Liver (tissue), 9 donors: ENCODE results near the gene SOWAHA. TPM values are rescaled to one million over a fixed set of nuclear protein-coding genes. Genes with fewer than 3 reads are reported as not detected.
A peak's percentile ranks its signal among the peaks of the same experiment; 100 is the strongest.

ENCODE experiments used
- DNase-seq: peaks from one replicate; pipeline ENCODE4 v3.0.0-alpha.2; 2017; ENCODE audit warnings: low spot score
- H3K27ac ChIP-seq, 2 donors: one replicate each; pipeline ENCODE4 v1.7.0; 2013; ENCODE audit warnings: inconsistent platforms in 2 of 2, low read length in 2 of 2, control low read depth in 1 of 2, low read depth in 1 of 2, mild to moderate bottlenecking in 1 of 2
- H3K27me3 ChIP-seq, 4 donors: one replicate each; pipeline versions ENCODE4 v1.6.1 to v1.7.0; 2013; ENCODE audit warnings: low read length in 3 of 4, inconsistent platforms in 1 of 4, mild to moderate bottlenecking in 1 of 4, moderate library complexity in 1 of 4; ENCODE audit not compliant: control insufficient read depth in 4 of 4, insufficient read depth in 4 of 4
- H3K36me3 ChIP-seq, 4 donors: one replicate each; pipeline versions ENCODE4 v1.6.1 to v1.7.0; 2013; ENCODE audit warnings: low read length in 3 of 4, mild to moderate bottlenecking in 3 of 4, low read depth in 1 of 4, moderate library complexity in 1 of 4; ENCODE audit not compliant: control insufficient read depth in 4 of 4, insufficient read depth in 3 of 4
- H3K4me1 ChIP-seq, 4 donors: one replicate each; pipeline versions ENCODE4 v1.6.1 to v1.7.0; 2013; ENCODE audit warnings: low read length in 3 of 4, mild to moderate bottlenecking in 3 of 4, moderate library complexity in 1 of 4; ENCODE audit not compliant: control insufficient read depth in 4 of 4, insufficient read depth in 4 of 4
- H3K4me3 ChIP-seq, 3 donors: one replicate each; pipeline versions ENCODE4 v1.6.1 to v1.7.0; 2013; ENCODE audit warnings: low read length in 3 of 3, control low read depth in 1 of 3, low read depth in 1 of 3, mild to moderate bottlenecking in 1 of 3
- H3K9ac ChIP-seq, 2 donors: one replicate each; pipeline ENCODE4 v1.7.0; 2013; ENCODE audit warnings: low read length in 2 of 2, mild to moderate bottlenecking in 2 of 2, moderate library complexity in 2 of 2, control low read depth in 1 of 2, low read depth in 1 of 2
- H3K9me3 ChIP-seq, 4 donors: one replicate each; pipeline versions ENCODE4 v1.6.1 to v1.7.0; 2013; ENCODE audit warnings: low read length in 3 of 4; ENCODE audit not compliant: control insufficient read depth in 4 of 4
- ATF3 ChIP-seq: IDR thresholded peaks from 2 replicates; pipeline ENCODE4 v1.6.1; 2016; ENCODE audit warnings: antibody characterized with exemption
- CTCF ChIP-seq: fragments of 150-350 bp; IDR thresholded peaks from 2 replicates; pipeline ENCODE4 v1.5.1; 2017; ENCODE audit warnings: improper control_type of control experiment, low read depth, low read length; ENCODE audit not compliant: missing input control
- EGR1 ChIP-seq, 2 donors: IDR thresholded peaks; 2 replicates each; pipeline ENCODE4 v1.6.1; 2016 to 2018; ENCODE audit warnings: antibody characterized with exemption in 2 of 2, low read depth in 2 of 2
- FOXA1 ChIP-seq: IDR thresholded peaks from 2 replicates; pipeline ENCODE4 v1.6.1; 2016; ENCODE audit warnings: antibody characterized with exemption
- FOXA2 ChIP-seq: IDR thresholded peaks from 2 replicates; pipeline ENCODE4 v1.6.1; 2016; ENCODE audit warnings: antibody characterized with exemption
- GABPA ChIP-seq, 2 donors: IDR thresholded peaks in 1 of 2; conservative IDR thresholded peaks in 1 of 2; 2 replicates each; pipeline ENCODE4 v1.6.1; 2016; ENCODE audit warnings: antibody characterized with exemption in 2 of 2, mild to moderate bottlenecking in 1 of 2, moderate library complexity in 1 of 2
- HNF4A ChIP-seq, 2 donors: conservative IDR thresholded peaks; 2 replicates each; pipeline ENCODE4 v1.6.1; 2016; ENCODE audit warnings: antibody characterized with exemption in 2 of 2, mild to moderate bottlenecking in 2 of 2
- HNF4G ChIP-seq: IDR thresholded peaks from 2 replicates; pipeline ENCODE4 v1.6.1; 2016; ENCODE audit warnings: antibody characterized with exemption
- JUND ChIP-seq, 2 donors: IDR thresholded peaks; 2 replicates each; pipeline ENCODE4 v1.6.1; 2016; ENCODE audit warnings: antibody characterized with exemption in 2 of 2
- NR2F2 ChIP-seq: IDR thresholded peaks from 2 replicates; pipeline ENCODE4 v1.6.1; 2016; ENCODE audit warnings: antibody characterized with exemption
- RAD21 ChIP-seq, 2 donors: IDR thresholded peaks; 2 replicates each; pipeline ENCODE4 v1.6.1; 2016; ENCODE audit warnings: antibody characterized with exemption in 2 of 2, mild to moderate bottlenecking in 2 of 2
- RXRA ChIP-seq, 2 donors: IDR thresholded peaks; 2 replicates each; pipeline ENCODE4 v1.6.1; 2017 to 2018; ENCODE audit warnings: antibody characterized with exemption in 2 of 2, mild to moderate bottlenecking in 1 of 2
- SP1 ChIP-seq: IDR thresholded peaks from 2 replicates; pipeline ENCODE4 v1.6.1; 2018; ENCODE audit warnings: antibody characterized with exemption, mild to moderate bottlenecking
- TAF1 ChIP-seq: conservative IDR thresholded peaks from 2 replicates; pipeline ENCODE4 v1.6.1; 2016; ENCODE audit warnings: antibody characterized with exemption, mild to moderate bottlenecking
- YY1 ChIP-seq: IDR thresholded peaks from 2 replicates; pipeline ENCODE4 v1.6.1; 2016; ENCODE audit warnings: antibody characterized with exemption, mild to moderate bottlenecking
- ZBTB33 ChIP-seq: IDR thresholded peaks from 2 replicates; pipeline ENCODE4 v1.6.1; 2016; ENCODE audit warnings: antibody characterized with exemption
- WGBS: extraction: QIAGEN DNeasy Blood & Tissue Kit; methylation state at CpG from one replicate; pipeline ENCODE4 v1.1.7; 2013; 5-methylcytosine and 5-hydroxymethylcytosine counted together
- polyA plus RNA-seq, 2 donors: library from polyadenylated mRNA; stranded (reverse) in 1 of 2; unstranded in 1 of 2; fragments of 200-250 nt in 1 of 2; fragments of >200 nt in 1 of 2; fragmentation: Nextera tagmentation in 1 of 2; extraction: Ambion mirVana in 1 of 2; gene quantifications; one replicate each; pipeline versions ENCODE4 v1.2.1 to v1.2.3, GENCODE V29; 2013 to 2015
- total RNA-seq, 2 donors: library from RNA; depleted of rRNA; stranded (reverse); fragments of >200 nt; gene quantifications; one replicate each; pipeline ENCODE4 v1.2.3, GENCODE V29; 2014
- TF ChIP-seq, protein P1 (sequence below): IDR thresholded peaks from 2 replicates; pipeline ENCODE4 v1.6.1; 2016; ENCODE audit warnings: antibody characterized with exemption
- TF ChIP-seq, protein P2 (sequence below): IDR thresholded peaks from 2 replicates; pipeline ENCODE4 v1.6.1; 2016; ENCODE audit warnings: antibody characterized with exemption, mild to moderate bottlenecking
- donor health status: healthy.
- donor health status: healthy.
- donor health status: healthy.
- donor health status: healthy.
- donor health status: healthy.

Gene SOWAHA
- total and polyA plus RNA-seq, 4 donors: 1.3 to 2.2 (median 1.8) TPM

GRCh38 chr5:132831095-132831860 is 18.2 kb downstream of the SOWAHA start:
- H3K27ac ChIP-seq: peak overlapping the region; percentile 94 to 96
- H3K36me3 ChIP-seq: peaks cover 0 to 5% (median 0%) of the 10 kb centered on the region in 4 donors
- peaks cover under 1 to 38% (median 21%) of the 10 kb centered on the region in 4 donors for H3K4me1 ChIP-seq
- TF ChIP-seq HNF4A (conservative IDR thresholded peaks at IDR 0.05) (peak; percentile 63 to 76), RXRA (IDR thresholded peaks at IDR 0.05) (peak in 1 of 2 donors; percentile 6)
- TF ChIP-seq, protein P1, sequence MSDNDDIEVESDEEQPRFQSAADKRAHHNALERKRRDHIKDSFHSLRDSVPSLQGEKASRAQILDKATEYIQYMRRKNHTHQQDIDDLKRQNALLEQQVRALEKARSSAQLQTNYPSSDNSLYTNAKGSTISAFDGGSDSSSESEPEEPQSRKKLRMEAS: no peak
- 78% methylated on average over 15 of the region's 15 CpGs for WGBS
- H3K9me3 ChIP-seq: no peaks in the 10 kb centered on the region
- H3K4me3 ChIP-seq: peak overlapping the region in 1 of 3 donors; percentile 83
- H3K27me3 ChIP-seq: no peaks in the 10 kb centered on the region
- DNase-seq: no peak
- H3K9ac ChIP-seq: peak overlapping the region; percentile 42 to 67

- 91% methylated on average over 5 of the region's 5 CpGs for WGBS
- TF ChIP-seq, protein P1: no peak
- TF ChIP-seq FOXA2 (no peak), SP1 (no peak), ATF3 (no peak), RXRA (IDR thresholded peaks at IDR 0.05) (no peak), HNF4G (no peak), GABPA (IDR thresholded peaks at IDR 0.05 in 1 of 2, conservative IDR thresholded peaks at IDR 0.05 in 1 of 2) (no peak), JUND (IDR thresholded peaks at IDR 0.05) (no peak), CTCF (no peak), YY1 (no peak), EGR1 (IDR thresholded peaks at IDR 0.05; ENCODE audit: low read depth in 2 of 2) (no peak), NR2F2 (no peak), TAF1 (no peak), FOXA1 (no peak), RAD21 (IDR thresholded peaks at IDR 0.05) (no peak), ZBTB33 (no peak)
- TF ChIP-seq, protein P2, sequence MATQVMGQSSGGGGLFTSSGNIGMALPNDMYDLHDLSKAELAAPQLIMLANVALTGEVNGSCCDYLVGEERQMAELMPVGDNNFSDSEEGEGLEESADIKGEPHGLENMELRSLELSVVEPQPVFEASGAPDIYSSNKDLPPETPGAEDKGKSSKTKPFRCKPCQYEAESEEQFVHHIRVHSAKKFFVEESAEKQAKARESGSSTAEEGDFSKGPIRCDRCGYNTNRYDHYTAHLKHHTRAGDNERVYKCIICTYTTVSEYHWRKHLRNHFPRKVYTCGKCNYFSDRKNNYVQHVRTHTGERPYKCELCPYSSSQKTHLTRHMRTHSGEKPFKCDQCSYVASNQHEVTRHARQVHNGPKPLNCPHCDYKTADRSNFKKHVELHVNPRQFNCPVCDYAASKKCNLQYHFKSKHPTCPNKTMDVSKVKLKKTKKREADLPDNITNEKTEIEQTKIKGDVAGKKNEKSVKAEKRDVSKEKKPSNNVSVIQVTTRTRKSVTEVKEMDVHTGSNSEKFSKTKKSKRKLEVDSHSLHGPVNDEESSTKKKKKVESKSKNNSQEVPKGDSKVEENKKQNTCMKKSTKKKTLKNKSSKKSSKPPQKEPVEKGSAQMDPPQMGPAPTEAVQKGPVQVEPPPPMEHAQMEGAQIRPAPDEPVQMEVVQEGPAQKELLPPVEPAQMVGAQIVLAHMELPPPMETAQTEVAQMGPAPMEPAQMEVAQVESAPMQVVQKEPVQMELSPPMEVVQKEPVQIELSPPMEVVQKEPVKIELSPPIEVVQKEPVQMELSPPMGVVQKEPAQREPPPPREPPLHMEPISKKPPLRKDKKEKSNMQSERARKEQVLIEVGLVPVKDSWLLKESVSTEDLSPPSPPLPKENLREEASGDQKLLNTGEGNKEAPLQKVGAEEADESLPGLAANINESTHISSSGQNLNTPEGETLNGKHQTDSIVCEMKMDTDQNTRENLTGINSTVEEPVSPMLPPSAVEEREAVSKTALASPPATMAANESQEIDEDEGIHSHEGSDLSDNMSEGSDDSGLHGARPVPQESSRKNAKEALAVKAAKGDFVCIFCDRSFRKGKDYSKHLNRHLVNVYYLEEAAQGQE: no peak
- H3K9me3 ChIP-seq: no peaks in the 10 kb centered on the region
- H3K27ac ChIP-seq: peak overlapping the region in 1 of 2 donors; percentile 17
- DNase-seq: no peak
- no peak overlapping the region for H3K9ac ChIP-seq
- no peaks in the 10 kb centered on the region for H3K27me3 ChIP-seq
- H3K4me3 ChIP-seq: no peak overlapping the region
- H3K4me1 ChIP-seq: peaks cover 6 to 34% (median 18%) of the 10 kb centered on the region in 4 donors
- H3K36me3 ChIP-seq: peaks cover 0 to 4% (median 0%) of the 10 kb centered on the region in 4 donors
Observed at GRCh38 chr5:132832612-132833011, 19.5 kb downstream of the SOWAHA start.
